ENCODE measurements around the gene EEPD1.

GRCh38 chr7:36144189-36144588 is 8.9 kb upstream of the EEPD1 start:
- no peak for TF ChIP-seq POLR2A (IDR thresholded peaks at IDR 0.05)
- TF ChIP-seq CTCF (IDR thresholded peaks at IDR 0.05 in 8 of 11, conservative IDR thresholded peaks at IDR 0.05 in 3 of 11), result no peak

Measured in spleen (tissue), 7 donors.